HepG2 (cell line): Measurements from ENCODE around the gene RBM18. TPM values are rescaled to one million over a fixed set of nuclear protein-coding genes. Genes with fewer than 3 reads are reported as not detected.
A peak's percentile ranks its signal among the peaks of the same experiment; 100 is the strongest.

Experiments
- ATF7 ChIP-seq, 2 experiments: fragments of 450-650 bp in 1 of 2; sonication (generic) in 1 of 2; formaldehyde crosslinking in 1 of 2; IDR thresholded peaks; 2 replicates each; pipeline versions ENCODE4 v1.4.0 to v1.6.1; 2016 to 2020; ENCODE audit warnings: antibody characterized with exemption in 1 of 2, mild to moderate bottlenecking in 1 of 2, missing genetic modification reagents in 1 of 2
- ATM ChIP-seq: fragments of 450-650 bp; IDR thresholded peaks from 2 replicates; pipeline ENCODE4 v1.7.1; 2017; ENCODE audit warnings: mild to moderate bottlenecking, borderline replicate concordance
- CBX2 ChIP-seq, 2 experiments: fragments of 200-600 bp in 1 of 2; sonication (generic); formaldehyde crosslinking in 1 of 2; IDR thresholded peaks; 2 replicates each; pipeline versions ENCODE4 v1.7.0 to v1.8.1; 2018 to 2022; ENCODE audit warnings: low read depth in 2 of 2, low read length in 1 of 2, mild to moderate bottlenecking in 1 of 2, missing genetic modification reagents in 1 of 2
- CBX5 ChIP-seq: sonication (generic); formaldehyde crosslinking; IDR thresholded peaks from 2 replicates; pipeline ENCODE4 v1.4.0; 2020; ENCODE audit warnings: missing genetic modification reagents, borderline replicate concordance
- CHD2 ChIP-seq: IDR thresholded peaks from 2 replicates; pipeline ENCODE4 v1.6.1; 2011; ENCODE audit warnings: low read depth, low read length, improper control_type of control experiment
- EED ChIP-seq: sonication (generic); formaldehyde crosslinking; IDR thresholded peaks from 2 replicates; pipeline ENCODE4 v1.5.0; 2020; ENCODE audit warnings: mild to moderate bottlenecking, missing genetic modification reagents
- ERF ChIP-seq: IDR thresholded peaks from 2 replicates; pipeline ENCODE4 v1.6.1; 2018; ENCODE audit warnings: missing biosample characterization, missing genetic modification reagents
- JDP2 ChIP-seq: sonication (generic); formaldehyde crosslinking; IDR thresholded peaks from 2 replicates; pipeline ENCODE4 v1.8.1; 2022; ENCODE audit warnings: missing genetic modification reagents, borderline replicate concordance
- KDM5A ChIP-seq: fragments of 200-600 bp; sonication (generic); IDR thresholded peaks from 2 replicates; pipeline ENCODE4 v1.7.0; 2018; ENCODE audit warnings: antibody characterized with exemption, mild to moderate bottlenecking, low read length, borderline replicate concordance
- MXD1 ChIP-seq: sonication (generic); formaldehyde crosslinking; IDR thresholded peaks from 2 replicates; pipeline ENCODE4 v1.4.0; 2020; ENCODE audit warnings: mild to moderate bottlenecking, missing genetic modification reagents
- NFIC ChIP-seq: IDR thresholded peaks from 2 replicates; pipeline ENCODE4 v1.6.1; 2012; ENCODE audit warnings: mild to moderate bottlenecking, low read length, inconsistent platforms
- POLR2A ChIP-seq, 2 experiments: IDR thresholded peaks; 2 replicates each; pipeline ENCODE4 v1.6.1; 2011; ENCODE audit warnings: low read depth in 2 of 2, low read length in 2 of 2, mild to moderate bottlenecking in 1 of 2, moderate library complexity in 1 of 2; ENCODE audit not compliant: insufficient read depth in 1 of 2
- REL ChIP-seq: sonication (generic); formaldehyde crosslinking; conservative IDR thresholded peaks from 2 replicates; pipeline ENCODE4 v1.8.0; 2022; ENCODE audit warnings: mild to moderate bottlenecking, missing genetic modification reagents, moderate library complexity
- SALL2 ChIP-seq: sonication (generic); formaldehyde crosslinking; IDR thresholded peaks from 2 replicates; pipeline ENCODE4 v1.8.1; 2023; ENCODE audit warnings: mild to moderate bottlenecking, missing genetic modification reagents, inconsistent platforms
- SMYD3 ChIP-seq: sonication (generic); formaldehyde crosslinking; IDR thresholded peaks from 2 replicates; pipeline ENCODE4 v1.8.1; 2023; ENCODE audit warnings: mild to moderate bottlenecking, missing genetic modification reagents
- SRF ChIP-seq: IDR thresholded peaks from 2 replicates; pipeline ENCODE4 v1.6.1; 2011; ENCODE audit warnings: mild to moderate bottlenecking, low read depth, low read length, moderate library complexity
- SRSF9 ChIP-seq: fragments of 200-400 bp; formaldehyde crosslinking; IDR thresholded peaks from 2 replicates; pipeline ENCODE4 v1.6.1; 2018; ENCODE audit warnings: borderline replicate concordance, mild to moderate bottlenecking, low read depth, low read length; ENCODE audit not compliant: insufficient read depth, poor library complexity, severe bottlenecking
- USF2 ChIP-seq, 2 experiments: sonication (generic) in 1 of 2; formaldehyde crosslinking in 1 of 2; IDR thresholded peaks; 2 replicates each; pipeline versions ENCODE4 v1.5.1 to v1.6.1; 2011 to 2020; ENCODE audit warnings: borderline replicate concordance in 1 of 2, low read depth in 1 of 2, low read length in 1 of 2, mild to moderate bottlenecking in 1 of 2, missing genetic modification reagents in 1 of 2, moderate library complexity in 1 of 2
- ZNF263 ChIP-seq: sonication (generic); formaldehyde crosslinking; IDR thresholded peaks from 2 replicates; pipeline ENCODE4 v1.4.0; 2020; ENCODE audit warnings: missing genetic modification reagents
- ZNF549 ChIP-seq: sonication (generic); formaldehyde crosslinking; IDR thresholded peaks from 2 replicates; pipeline ENCODE4 v1.5.0; 2020; ENCODE audit warnings: missing genetic modification reagents
- ZNF784 ChIP-seq: sonication (generic); formaldehyde crosslinking; IDR thresholded peaks from 2 replicates; pipeline ENCODE4 v1.5.1; 2020; ENCODE audit warnings: missing genetic modification reagents, mild to moderate bottlenecking, borderline replicate concordance
- ZNF883 ChIP-seq: sonication (generic); formaldehyde crosslinking; IDR thresholded peaks from 2 replicates; pipeline ENCODE4 v1.5.1; 2020; ENCODE audit warnings: mild to moderate bottlenecking, missing genetic modification reagents; ENCODE audit errors: not compliant biosample characterization
- ZSCAN20 ChIP-seq: sonication (generic); formaldehyde crosslinking; IDR thresholded peaks from 2 replicates; pipeline ENCODE4 v1.4.0; 2020; ENCODE audit warnings: missing genetic modification reagents, mild to moderate bottlenecking, borderline replicate concordance
- polyA plus RNA-seq, 8 experiments: library from polyadenylated mRNA; depleted of rRNA in 3 of 8; stranded (reverse) in 7 of 8; unstranded in 1 of 8; fragments of >200 nt; fragmentation: Illumina TruSeq in 4 of 8; extraction: Trizol in 4 of 8; gene quantifications; 2 replicates each; pipeline versions ENCODE4 v1.2.1 to v1.2.3, GENCODE V29; 2011 to 2016; ENCODE audit warnings: low read depth in 4 of 8, missing spikeins in 1 of 8, mixed read lengths in 1 of 8; ENCODE audit not compliant: insufficient read depth in 1 of 8
- total RNA-seq, 5 experiments: library from RNA; depleted of rRNA; stranded (reverse); fragments of >200 nt; fragmentation: Illumina TruSeq; extraction: Trizol; gene quantifications; 2 replicates each; pipeline ENCODE4 v1.2.3, GENCODE V29; 2016; ENCODE audit warnings: low read depth in 1 of 5
- TF ChIP-seq, protein P1 (sequence below): sonication (generic); formaldehyde crosslinking; IDR thresholded peaks from 2 replicates; pipeline ENCODE4 v1.4.0; 2020; ENCODE audit warnings: missing genetic modification reagents

Gene RBM18
- total and polyA plus RNA-seq, 2 of the 13 experiments (the other 11 are each of a cell fraction or from before 2014, with no cell fraction given): 12.6 to 16.6 TPM

DNA sequence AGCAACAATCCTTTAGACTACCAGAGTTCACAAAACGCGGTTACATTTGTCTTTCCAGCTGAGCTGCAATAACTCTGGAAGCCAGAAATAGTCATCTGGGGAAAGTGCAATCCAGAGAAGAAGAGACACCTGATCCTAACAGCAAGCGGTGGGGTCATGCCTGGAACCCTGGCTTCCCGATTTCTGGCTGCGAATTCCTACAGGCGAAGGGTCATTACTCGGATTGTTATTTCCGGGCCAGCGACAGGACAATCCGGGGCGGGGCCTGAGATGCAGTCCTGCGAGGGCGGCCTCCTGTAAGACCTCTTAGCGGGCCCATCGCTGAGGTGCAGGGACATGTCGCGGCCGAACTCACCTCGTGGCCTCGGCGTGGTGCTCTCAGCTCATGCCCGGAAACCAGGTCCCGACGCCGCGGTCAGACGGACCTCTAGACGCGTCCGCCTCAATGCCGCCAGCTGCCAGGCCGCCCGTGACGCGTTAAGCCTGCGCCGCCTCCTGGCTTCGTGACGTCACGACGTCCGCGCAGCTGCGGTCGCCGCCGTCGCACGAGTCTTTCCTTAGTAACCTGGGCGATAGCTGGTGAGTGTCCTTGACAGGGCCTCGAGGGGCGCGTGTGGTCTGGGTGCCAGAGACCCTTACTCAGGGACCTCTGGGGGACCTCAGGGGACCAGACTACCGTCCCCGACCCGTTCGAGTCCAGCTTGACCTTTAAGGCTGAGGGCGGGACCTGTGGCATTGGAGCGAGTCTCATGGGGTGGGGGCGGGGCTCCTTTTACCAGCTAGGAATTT lies at the start of gene RBM18, which contains the start of gene MRRF (continued):
- TF ChIP-seq SRSF9 (no peak), CBX5 (peak; percentile 87; the same call in 1 of the 2 replicates), USF2 (IDR thresholded peaks at IDR 0.05; ENCODE audit: low read depth, low read length) (no peak), USF2 (CRISPR knock-in tag; IDR thresholded peaks at IDR 0.05; ENCODE audit: borderline replicate concordance) (no peak), CBX2 (IDR thresholded peaks at IDR 0.05; ENCODE audit: low read depth, low read length) (no peak), CBX2 (CRISPR knock-in tag; IDR thresholded peaks at IDR 0.05; ENCODE audit: low read depth) (0 out of 2 replicates have a peak, but pooled peaks have one; percentile 76), CHD2 (no peak), ATF7 (IDR thresholded peaks at IDR 0.05) (peak; percentile 74), ATF7 (CRISPR knock-in tag; IDR thresholded peaks at IDR 0.05) (peak; percentile 88), POLR2A (IDR thresholded peaks at IDR 0.05; ENCODE audit: insufficient read depth in 1 of 2, low read depth in 2 of 2, low read length in 2 of 2) (peak; percentile 75 to 92), KDM5A (peak; percentile 90; the same call in 1 of the 2 replicates), ZNF549 (CRISPR knock-in tag) (0 out of 2 replicates have a peak, but pooled peaks have one; percentile 36), SRF (0 out of 2 replicates have a peak, but pooled peaks have one; percentile 1), NFIC (no peak), SMYD3 (peak; percentile 94; the same call in 1 of the 2 replicates), ZNF883 (CRISPR knock-in tag) (peak; percentile 100), ZSCAN20 (CRISPR knock-in tag) (peak; percentile 87; the same call in 1 of the 2 replicates), ZNF263 (CRISPR knock-in tag) (peak; percentile 73; the same call in 1 of the 2 replicates), EED (peak; percentile 97), ERF (peak; percentile 98), SALL2 (CRISPR knock-in tag) (peak; percentile 64; the same call in 1 of the 2 replicates), REL (peak; percentile 59; the same call in 1 of the 2 replicates), JDP2 (no peak; the same call in 1 of the 2 replicates), ATM (no peak), MXD1 (CRISPR knock-in tag) (peak; percentile 98), ZNF784 (peak; percentile 93)
- TF ChIP-seq, protein P1, sequence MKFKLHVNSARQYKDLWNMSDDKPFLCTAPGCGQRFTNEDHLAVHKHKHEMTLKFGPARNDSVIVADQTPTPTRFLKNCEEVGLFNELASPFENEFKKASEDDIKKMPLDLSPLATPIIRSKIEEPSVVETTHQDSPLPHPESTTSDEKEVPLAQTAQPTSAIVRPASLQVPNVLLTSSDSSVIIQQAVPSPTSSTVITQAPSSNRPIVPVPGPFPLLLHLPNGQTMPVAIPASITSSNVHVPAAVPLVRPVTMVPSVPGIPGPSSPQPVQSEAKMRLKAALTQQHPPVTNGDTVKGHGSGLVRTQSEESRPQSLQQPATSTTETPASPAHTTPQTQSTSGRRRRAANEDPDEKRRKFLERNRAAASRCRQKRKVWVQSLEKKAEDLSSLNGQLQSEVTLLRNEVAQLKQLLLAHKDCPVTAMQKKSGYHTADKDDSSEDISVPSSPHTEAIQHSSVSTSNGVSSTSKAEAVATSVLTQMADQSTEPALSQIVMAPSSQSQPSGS (CRISPR knock-in tag): peak; percentile 89
